Osteoblast (primary cell): Measurements from ENCODE around the gene SCUBE1. TPM values are rescaled to one million over a fixed set of nuclear protein-coding genes. Genes with fewer than 3 reads are reported as not detected.
"Not testable (repeated sequence)": the region's sequence is repeated elsewhere in the genome, so short reads cannot be mapped to it uniquely, and the experiment has no call there.

Experiments used
- DNase-seq: peaks from one replicate; pipeline ENCODE4 v3.0.0; 2011; ENCODE audit warnings: low spot score, mixed read lengths; ENCODE audit not compliant: insufficient read length; ENCODE audit errors: missing footprints
- H2AFZ ChIP-seq: 2 replicates; pipeline ENCODE4 v1.6.0; 2011; ENCODE audit warnings: mild to moderate bottlenecking, low read length
- H3K27ac ChIP-seq: 2 replicates; pipeline ENCODE4 v1.5.1; 2011; ENCODE audit warnings: mild to moderate bottlenecking, low read depth, low read length, moderate library complexity
- H3K27me3 ChIP-seq: 2 replicates; pipeline ENCODE4 v1.6.0; 2012; ENCODE audit warnings: mild to moderate bottlenecking, control low read depth, inconsistent platforms, low read length, moderate library complexity; ENCODE audit not compliant: insufficient read depth
- H3K36me3 ChIP-seq: 2 replicates; pipeline ENCODE4 v1.5.1; 2011; ENCODE audit warnings: mild to moderate bottlenecking, low read length, control low read depth, moderate library complexity; ENCODE audit not compliant: insufficient read depth
- H3K4me1 ChIP-seq: 2 replicates; pipeline ENCODE4 v1.5.1; 2011; ENCODE audit warnings: mild to moderate bottlenecking, low read length, control low read depth, moderate library complexity; ENCODE audit not compliant: insufficient read depth
- H3K4me2 ChIP-seq: 2 replicates; pipeline ENCODE4 v1.6.0; 2011; ENCODE audit warnings: mild to moderate bottlenecking, low read length; ENCODE audit not compliant: insufficient read depth
- H3K4me3 ChIP-seq: fragments of 200-600 bp; sonication (generic); 3 replicates; pipeline ENCODE4 v1.5.1; 2012; ENCODE audit warnings: mild to moderate bottlenecking, low read length, inconsistent platforms; ENCODE audit not compliant: insufficient read depth
- H3K79me2 ChIP-seq: 2 replicates; pipeline ENCODE4 v1.6.0; 2012; ENCODE audit warnings: mild to moderate bottlenecking, low read length, control low read depth, inconsistent platforms; ENCODE audit not compliant: insufficient read depth
- H3K9me3 ChIP-seq: 2 replicates; pipeline ENCODE4 v1.5.1; 2011; ENCODE audit warnings: low read depth, low read length, control low read depth
- H4K20me1 ChIP-seq: 2 replicates; pipeline ENCODE4 v1.6.0; 2012; ENCODE audit warnings: mild to moderate bottlenecking, low read length, control low read depth; ENCODE audit not compliant: insufficient read depth
- CTCF ChIP-seq: IDR thresholded peaks from 2 replicates; pipeline ENCODE4 v1.5.1; 2011; ENCODE audit warnings: mild to moderate bottlenecking, low read depth, low read length, moderate library complexity; ENCODE audit errors: extremely low read depth
- total RNA-seq: library from RNA; depleted of rRNA; stranded (reverse); fragments of >200 nt; gene quantifications from 2 replicates; pipeline ENCODE4 v1.2.3, GENCODE V29; 2012

SCUBE1 gene
- total RNA-seq, 1 donor, result 2.2 TPM

DNA sequence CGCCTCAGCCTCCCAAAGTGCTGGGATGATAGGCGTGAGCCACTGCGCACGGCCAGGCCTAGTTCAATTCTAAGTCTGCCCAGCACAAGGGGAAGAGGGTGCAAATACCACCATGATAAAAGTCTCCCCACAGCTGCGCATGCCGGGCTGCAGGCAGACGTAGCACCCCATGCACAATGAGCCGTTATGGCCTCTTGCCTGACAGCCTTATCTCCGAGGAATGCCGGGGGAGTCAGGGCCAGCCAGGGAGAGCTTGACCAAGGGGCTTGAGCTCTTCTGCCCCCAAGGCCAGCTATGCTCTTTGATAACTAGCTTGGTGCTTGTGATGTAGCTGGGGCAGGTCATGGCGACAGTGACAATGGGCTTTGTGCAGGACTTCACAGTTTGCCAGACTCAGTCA, 13.7 kb upstream of the SCUBE1 start:
- H3K4me3 ChIP-seq, result no peak overlapping the region
- H3K79me2 ChIP-seq, result no peaks in the 10 kb centered on the region
- H3K27ac ChIP-seq, result no peak overlapping the region
- no peaks in the 10 kb centered on the region for H3K4me1 ChIP-seq
- no peak for TF ChIP-seq CTCF
- H4K20me1 ChIP-seq, result no peaks in the 10 kb centered on the region
- H3K27me3 ChIP-seq, result peaks cover 2% of the 10 kb centered on the region
- no peaks in the 10 kb centered on the region for H3K9me3 ChIP-seq
- no peak overlapping the region for H2AFZ ChIP-seq
- no peak for DNase-seq
- no peak overlapping the region for H3K4me2 ChIP-seq
- no peaks in the 10 kb centered on the region for H3K36me3 ChIP-seq

- not testable (repeated sequence) for H2AFZ ChIP-seq, H3K79me2 ChIP-seq, H3K9me3 ChIP-seq, DNase-seq, H3K36me3 ChIP-seq, H3K4me2 ChIP-seq, H3K27ac ChIP-seq, H3K27me3 ChIP-seq, H3K4me1 ChIP-seq, H3K4me3 ChIP-seq, H4K20me1 ChIP-seq
Measured at GRCh38 chr22:43355688-43356087, 12.5 kb upstream of the SCUBE1 start.

- Histone ChIP-seq H3K4me2 (no peak overlapping the region), H3K4me1 (no peaks in the 10 kb centered on the region), H3K4me3 (no peak overlapping the region), H3K9me3 (no peaks in the 10 kb centered on the region), H3K27me3 (peaks cover 2% of the 10 kb centered on the region), H3K79me2 (no peaks in the 10 kb centered on the region), H4K20me1 (no peaks in the 10 kb centered on the region), H3K36me3 (no peaks in the 10 kb centered on the region), H2AFZ (no peak overlapping the region), H3K27ac (no peak overlapping the region)
- no peak for TF ChIP-seq CTCF
- no peak for DNase-seq
Measured at GRCh38 chr22:43351966-43352345, 8.8 kb upstream of the SCUBE1 start.

- H3K4me1 ChIP-seq, result no peaks in the 10 kb centered on the region
- peaks cover 6% of the 10 kb centered on the region for H3K27me3 ChIP-seq
- no peak overlapping the region for H2AFZ ChIP-seq
- no peaks in the 10 kb centered on the region for H3K79me2 ChIP-seq
- H4K20me1 ChIP-seq, result no peaks in the 10 kb centered on the region
- H3K4me3 ChIP-seq, result no peak overlapping the region
- no peak for DNase-seq
- no peak overlapping the region for H3K4me2 ChIP-seq
- H3K27ac ChIP-seq, result no peak overlapping the region
- no peaks in the 10 kb centered on the region for H3K9me3 ChIP-seq
- no peak for TF ChIP-seq CTCF
- H3K36me3 ChIP-seq, result no peaks in the 10 kb centered on the region
Measured at GRCh38 chr22:43349636-43350035, 6.5 kb upstream of the SCUBE1 start.
